OCI-LY7 (cell line): ENCODE measurements around the gene PRCD. TPM values are rescaled to one million over a fixed set of nuclear protein-coding genes. Genes with fewer than 3 reads are reported as not detected.

Experiments
- BruUV-seq: library from RNA; stranded (reverse); fragments of 400-500 nt; replicated peaks from 2 replicates; lab custom pipeline; 2021; lab: Mats Ljungman, UMichigan
- CTCF ChIA-PET: fragments of 300-600 bp; sonication (Branson Sonifier 250); formaldehyde crosslinking; loops from one replicate; lab custom pipeline; 2022; ENCODE audit warnings: antibody characterized with exemption; ENCODE audit not compliant: unreplicated experiment; lab: Charles Lee
- POLR2A ChIA-PET: fragments of 300-600 bp; sonication (Branson Sonifier 250); formaldehyde crosslinking; loops from one replicate; lab custom pipeline; 2022; ENCODE audit warnings: antibody characterized with exemption; lab: Charles Lee
- DNase-seq: peaks from one replicate; pipeline ENCODE4 v3.0.0-alpha.2; 2015; ENCODE audit warnings: low spot score
- H2AFZ ChIP-seq: fragments of 200-600 bp; sonication (generic), shearing (Covaris generic); 2 replicates; pipeline ENCODE4 v1.6.1; 2014; ENCODE audit warnings: mild to moderate bottlenecking, antibody characterized with exemption, low read length, moderate library complexity
- H3K27ac ChIP-seq: fragments of 200-600 bp; sonication (generic); 2 replicates; pipeline ENCODE4 v1.5.1; 2014; ENCODE audit warnings: mixed run types, low read depth, mild to moderate bottlenecking, moderate library complexity, low read length, inconsistent platforms; ENCODE audit not compliant: poor library complexity, severe bottlenecking
- H3K36me3 ChIP-seq: fragments of 200-600 bp; sonication (generic); 2 replicates; pipeline ENCODE4 v1.6.1; 2014; ENCODE audit warnings: mild to moderate bottlenecking, antibody characterized with exemption, low read length, moderate library complexity, mixed read lengths; ENCODE audit not compliant: insufficient read depth
- H3K4me1 ChIP-seq: fragments of 200-600 bp; sonication (generic); 2 replicates; pipeline ENCODE4 v1.5.1; 2014; ENCODE audit warnings: mild to moderate bottlenecking, low read length; ENCODE audit not compliant: insufficient read depth, poor library complexity, severe bottlenecking
- H3K4me2 ChIP-seq: fragments of 200-600 bp; sonication (generic); 2 replicates; pipeline ENCODE4 v1.6.1; 2014; ENCODE audit warnings: mild to moderate bottlenecking, low read length
- H3K4me3 ChIP-seq: fragments of 200-600 bp; sonication (generic); 2 replicates; pipeline ENCODE4 v1.5.1; 2014; ENCODE audit warnings: mild to moderate bottlenecking, low read depth, low read length; ENCODE audit not compliant: poor library complexity, severe bottlenecking
- H3K79me2 ChIP-seq: fragments of 200-600 bp; sonication (generic); 2 replicates; pipeline ENCODE4 v1.6.1; 2016; ENCODE audit warnings: low read depth, mild to moderate bottlenecking, low read length, moderate library complexity, mixed read lengths; ENCODE audit not compliant: insufficient read depth
- H3K9me2 ChIP-seq: fragments of 200-600 bp; sonication (generic); 2 replicates; pipeline ENCODE4 v1.6.1; 2016; ENCODE audit warnings: mild to moderate bottlenecking, low read length, mixed read lengths; ENCODE audit not compliant: insufficient read depth
- H3K9me3 ChIP-seq: fragments of 200-600 bp; sonication (generic); 2 replicates; pipeline ENCODE4 v1.6.1; 2014; ENCODE audit warnings: mild to moderate bottlenecking, mixed run types, low read length, mixed read lengths
- H4K20me1 ChIP-seq: fragments of 200-600 bp; sonication (generic); 2 replicates; pipeline ENCODE4 v1.6.1; 2014; ENCODE audit warnings: mild to moderate bottlenecking, antibody characterized with exemption, low read length, moderate library complexity, mixed read lengths; ENCODE audit not compliant: insufficient read depth
- EZH2phosphoT487 ChIP-seq: fragments of 200-600 bp; sonication (generic); IDR thresholded peaks from 2 replicates; pipeline ENCODE4 v1.6.1; 2018; ENCODE audit warnings: low read depth, borderline replicate concordance, mild to moderate bottlenecking, mixed run types, antibody characterized with exemption, low read length, moderate library complexity, mixed read lengths
- intact Hi-C: fragments of 100-400 bp; cut with micrococcal nuclease; formaldehyde crosslinking; loops from one replicate; pipeline ENCODE4 v1.10.0; 2022; ENCODE audit not compliant: unreplicated experiment
- total RNA-seq, 2 experiments: library from RNA; depleted of rRNA in 1 of 2; stranded (reverse); fragments of >200 nt in 1 of 2; shearing (Covaris generic) in 1 of 2; gene quantifications; 2 replicates each; pipeline ENCODE4 v1.2.3, GENCODE V29; 2014 to 2022
- TF ChIP-seq, protein P1 (sequence below): fragments of 200-600 bp; sonication (generic); conservative IDR thresholded peaks from 2 replicates; pipeline ENCODE4 v1.5.1; 2014; ENCODE audit warnings: mild to moderate bottlenecking, antibody characterized with exemption, low read length, moderate library complexity, mixed read lengths

Gene PRCD
- total RNA-seq, 2 experiments from 2014 or later, result 5.7 to 15.9 TPM

DNA sequence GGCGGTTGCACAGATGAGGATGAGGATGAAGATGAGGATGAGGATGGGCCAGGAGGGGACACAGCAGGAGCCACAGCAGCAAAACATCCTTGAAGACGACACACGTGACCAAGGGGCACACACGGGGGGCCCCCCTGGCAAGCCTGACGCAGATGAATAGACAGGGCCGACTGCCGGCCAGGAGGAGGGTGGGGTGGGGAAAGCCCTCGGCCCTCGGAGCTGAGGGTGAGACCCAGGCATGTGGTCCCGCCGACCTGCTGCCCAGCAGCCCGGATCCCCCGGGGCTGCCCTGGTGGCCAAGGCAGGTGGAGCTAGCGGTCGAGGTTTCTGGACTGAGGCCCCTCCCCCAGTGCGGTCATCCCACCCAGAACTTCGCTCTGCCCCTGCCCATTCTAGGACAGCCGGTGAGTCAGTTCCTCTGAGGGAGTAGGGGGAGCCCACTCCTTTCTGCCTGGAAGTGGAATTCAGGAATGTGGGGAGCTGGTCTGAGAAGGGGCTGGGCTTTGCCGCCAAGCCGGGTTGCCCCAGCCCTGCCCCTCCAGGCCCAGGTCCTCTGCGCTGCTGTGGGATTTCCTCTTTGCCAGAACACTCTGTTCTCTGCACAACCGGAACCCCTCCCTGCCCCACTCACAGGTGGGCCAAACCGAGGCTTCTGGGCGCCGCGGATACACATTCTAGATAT lies 12.3 kb upstream of the PRCD start:
- BruUV-seq, result no TSS peak

DNA sequence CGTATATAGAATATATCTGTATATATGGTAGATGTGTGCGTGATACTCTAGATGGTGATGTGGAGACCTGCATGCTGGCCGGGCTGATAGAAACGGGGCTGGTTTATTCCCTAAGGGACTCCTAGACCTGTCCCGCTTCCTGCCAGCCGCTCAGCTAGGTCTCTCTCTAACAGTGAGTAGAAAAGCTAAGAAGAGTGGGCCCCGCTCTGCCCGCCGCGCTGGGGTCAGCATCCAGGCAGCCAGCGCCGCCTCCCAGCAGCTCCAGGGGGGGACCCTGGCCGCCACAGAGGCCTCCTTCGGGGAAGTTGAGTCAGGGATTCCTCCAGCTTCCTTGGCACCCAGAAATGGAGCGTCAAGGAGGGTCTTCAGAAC lies 11.7 kb upstream of the PRCD start:
- ChIA-PET CTCF (interaction anchor here (0.7 to 1.8 kb wide), 9 partner anchors 17 to 254 kb away, joined by 3 to 7 read pairs (median 4); no protein-coding TSS in a partner anchor), POLR2A (interaction anchor here (0.5 to 3.3 kb wide), 14 partner anchors 12 to 873 kb away, joined by 3 to 53 read pairs (median 3); partner anchors contain the start of gene PRCD)
- intact Hi-C loops, result loop anchor here (1.0 kb wide), 2 partner anchors 19 to 29 kb away; no protein-coding TSS in a partner anchor
- Histone ChIP-seq H3K4me2 (peak overlapping the region; percentile 84), H4K20me1 (no peaks in the 10 kb centered on the region), H3K4me3 (peak overlapping the region; percentile 68), H3K79me2 (no peaks in the 10 kb centered on the region), H3K36me3 (no peaks in the 10 kb centered on the region), H3K27ac (peak overlapping the region; percentile 94), H3K4me1 (peaks cover 47% of the 10 kb centered on the region), H2AFZ (peak overlapping the region; percentile 82), H3K9me3 (no peaks in the 10 kb centered on the region), H3K9me2 (no peaks in the 10 kb centered on the region)
- no TSS peak for BruUV-seq
- TF ChIP-seq EZH2phosphoT487, result no peak
- TF ChIP-seq, protein P1, sequence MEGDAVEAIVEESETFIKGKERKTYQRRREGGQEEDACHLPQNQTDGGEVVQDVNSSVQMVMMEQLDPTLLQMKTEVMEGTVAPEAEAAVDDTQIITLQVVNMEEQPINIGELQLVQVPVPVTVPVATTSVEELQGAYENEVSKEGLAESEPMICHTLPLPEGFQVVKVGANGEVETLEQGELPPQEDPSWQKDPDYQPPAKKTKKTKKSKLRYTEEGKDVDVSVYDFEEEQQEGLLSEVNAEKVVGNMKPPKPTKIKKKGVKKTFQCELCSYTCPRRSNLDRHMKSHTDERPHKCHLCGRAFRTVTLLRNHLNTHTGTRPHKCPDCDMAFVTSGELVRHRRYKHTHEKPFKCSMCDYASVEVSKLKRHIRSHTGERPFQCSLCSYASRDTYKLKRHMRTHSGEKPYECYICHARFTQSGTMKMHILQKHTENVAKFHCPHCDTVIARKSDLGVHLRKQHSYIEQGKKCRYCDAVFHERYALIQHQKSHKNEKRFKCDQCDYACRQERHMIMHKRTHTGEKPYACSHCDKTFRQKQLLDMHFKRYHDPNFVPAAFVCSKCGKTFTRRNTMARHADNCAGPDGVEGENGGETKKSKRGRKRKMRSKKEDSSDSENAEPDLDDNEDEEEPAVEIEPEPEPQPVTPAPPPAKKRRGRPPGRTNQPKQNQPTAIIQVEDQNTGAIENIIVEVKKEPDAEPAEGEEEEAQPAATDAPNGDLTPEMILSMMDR, result no peak
- peak; percentile 93 for DNase-seq

More for the DNA sequence above, 12.3 kb upstream of the PRCD start:
- peak; percentile 92 for DNase-seq
- CTCF ChIA-PET, result interaction anchor here (0.7 to 1.8 kb wide), 6 partner anchors 18 to 181 kb away, joined by 3 to 7 read pairs (median 4); no protein-coding TSS in a partner anchor
- Histone ChIP-seq H3K9me3 (no peaks in the 10 kb centered on the region), H3K27ac (peak overlapping the region; percentile 94), H3K4me2 (peak overlapping the region; percentile 84), H3K36me3 (no peaks in the 10 kb centered on the region), H3K9me2 (no peaks in the 10 kb centered on the region), H3K79me2 (no peaks in the 10 kb centered on the region), H2AFZ (peak overlapping the region; percentile 84; the same call in 1 of the 2 replicates), H3K4me1 (peaks cover 52% of the 10 kb centered on the region), H3K4me3 (peak overlapping the region; percentile 68), H4K20me1 (no peaks in the 10 kb centered on the region)
- intact Hi-C loops, result loop anchor here (1.0 kb wide), 2 partner anchors 20 to 30 kb away; no protein-coding TSS in a partner anchor
- POLR2A ChIA-PET, result interaction anchor here (0.5 to 3.3 kb wide), 12 partner anchors 13 to 290 kb away, joined by 3 to 53 read pairs (median 3); partner anchors contain the start of gene PRCD
- TF ChIP-seq, protein P1, result no peak
- TF ChIP-seq EZH2phosphoT487, result no peak
